Nephron (organoid): ENCODE data around the gene ACTRT2.
A peak's percentile ranks its signal among the peaks of the same experiment; 100 is the strongest.

Source experiments
- H3K27ac Mint-ChIP-seq, 3 experiments: 2 replicates each; pipeline ENCODE4 v1.8.0; 2020; ENCODE audit warnings: mixed read lengths in 3 of 3, mild to moderate bottlenecking in 2 of 3, moderate library complexity in 1 of 3
- H3K27me3 Mint-ChIP-seq: 2 replicates; pipeline ENCODE4 v1.8.0; 2021; ENCODE audit warnings: low read depth, mild to moderate bottlenecking, moderate library complexity, mixed read lengths
- H3K36me3 Mint-ChIP-seq: 2 replicates; pipeline ENCODE4 v1.8.0; 2020; ENCODE audit warnings: low read depth, mixed read lengths
- H3K4me1 Mint-ChIP-seq: 2 replicates; pipeline ENCODE4 v1.8.0; 2020; ENCODE audit warnings: mixed read lengths
- H3K4me3 Mint-ChIP-seq, 3 experiments: 2 replicates each; pipeline ENCODE4 v1.8.0; 2020; ENCODE audit warnings: mild to moderate bottlenecking in 3 of 3, mixed read lengths in 3 of 3, moderate library complexity in 2 of 3
- H3K9me3 Mint-ChIP-seq: 2 replicates; pipeline ENCODE4 v1.8.0; 2020; ENCODE audit warnings: mixed read lengths
- CTCF ChIP-seq, 3 experiments: fragments of 200-600 bp; sonication (generic); IDR thresholded peaks; one replicate each; pipeline ENCODE4 v1.5.0; 2021; ENCODE audit warnings: antibody characterized with exemption in 3 of 3; ENCODE audit not compliant: unreplicated experiment in 3 of 3

ACTRT2 gene

GRCh38 chr1:3009021-3009420 is 12.2 kb upstream of the ACTRT2 start:
- no peak for TF ChIP-seq CTCF (IDR thresholded peaks at IDR 0.05; ENCODE audit: unreplicated experiment in 3 of 3)
- Mint-ChIP-seq H3K36me3 (peaks cover 9% of the 10 kb centered on the region), H3K27me3 (peaks cover 58% of the 10 kb centered on the region), H3K27ac (no peak overlapping the region), H3K9me3 (peaks cover 46% of the 10 kb centered on the region), H3K4me1 (peaks cover 9% of the 10 kb centered on the region), H3K4me3 (no peak overlapping the region)

DNA sequence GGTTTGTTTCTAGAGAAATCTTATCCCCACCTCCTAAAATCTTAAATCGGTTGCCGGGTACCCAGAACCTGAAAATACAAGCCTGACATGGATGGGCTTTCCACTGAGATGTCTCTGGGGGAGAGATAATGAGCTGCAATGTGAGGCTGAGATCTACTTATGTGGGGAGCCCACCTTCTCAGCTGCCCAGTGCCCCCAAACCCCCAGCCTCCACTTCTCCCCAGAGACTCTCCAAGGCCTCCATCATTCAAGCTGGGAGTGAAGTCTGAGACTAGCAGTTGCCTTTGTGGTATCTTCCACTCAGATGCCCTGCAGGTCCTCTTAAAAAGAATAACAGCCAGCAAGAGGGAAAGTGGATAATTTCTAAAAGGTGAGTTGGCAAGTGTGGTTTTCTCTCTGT is 11.7 kb upstream of the ACTRT2 start:
- peaks cover 46% of the 10 kb centered on the region for H3K9me3 Mint-ChIP-seq
- H3K27me3 Mint-ChIP-seq = peaks cover 59% of the 10 kb centered on the region
- peaks cover 9% of the 10 kb centered on the region for H3K4me1 Mint-ChIP-seq
- no peak overlapping the region for H3K27ac Mint-ChIP-seq
- TF ChIP-seq CTCF (IDR thresholded peaks at IDR 0.05; ENCODE audit: unreplicated experiment in 3 of 3) = no peak
- peaks cover 9% of the 10 kb centered on the region for H3K36me3 Mint-ChIP-seq
- no peak overlapping the region for H3K4me3 Mint-ChIP-seq

- Mint-ChIP-seq H3K36me3 (peaks cover 9% of the 10 kb centered on the region), H3K9me3 (peaks cover 39% of the 10 kb centered on the region), H3K27ac (no peak overlapping the region), H3K4me1 (peaks cover 9% of the 10 kb centered on the region), H3K4me3 (no peak overlapping the region), H3K27me3 (peaks cover 64% of the 10 kb centered on the region)
- TF ChIP-seq CTCF (IDR thresholded peaks at IDR 0.05; ENCODE audit: unreplicated experiment in 3 of 3) = no peak
Measured at GRCh38 chr1:3011127-3011526, 10.1 kb upstream of the ACTRT2 start.

GRCh38 chr1:3011631-3012455 is 9.4 kb upstream of the ACTRT2 start:
- TF ChIP-seq CTCF (IDR thresholded peaks at IDR 0.05; ENCODE audit: unreplicated experiment in 3 of 3) = no peak
- H3K27me3 Mint-ChIP-seq = peaks cover 60% of the 10 kb centered on the region
- H3K36me3 Mint-ChIP-seq = peaks cover 6% of the 10 kb centered on the region
- peaks cover 35% of the 10 kb centered on the region for H3K9me3 Mint-ChIP-seq
- H3K4me3 Mint-ChIP-seq = peak overlapping the region; percentile 9 to 15 (median 11)
- H3K4me1 Mint-ChIP-seq = peaks cover 9% of the 10 kb centered on the region
- H3K27ac Mint-ChIP-seq = peak overlapping the region in 1 of 3 experiments; percentile 80

- peak overlapping the region; percentile 9 to 33 (median 11) for H3K4me3 Mint-ChIP-seq
- peaks cover 5% of the 10 kb centered on the region for H3K36me3 Mint-ChIP-seq
- H3K27me3 Mint-ChIP-seq = peaks cover 63% of the 10 kb centered on the region
- H3K27ac Mint-ChIP-seq = peak overlapping the region in 1 of 3 experiments; percentile 80
- TF ChIP-seq CTCF (IDR thresholded peaks at IDR 0.05; ENCODE audit: unreplicated experiment in 3 of 3) = peak; percentile 83 to 87 (median 84)
- peaks cover 9% of the 10 kb centered on the region for H3K4me1 Mint-ChIP-seq
- peaks cover 28% of the 10 kb centered on the region for H3K9me3 Mint-ChIP-seq
Measured at GRCh38 chr1:3012456-3013291, 8.6 kb upstream of the ACTRT2 start.
